HFFc6 (cell line): Measurements from ENCODE around the gene XPNPEP1. TPM values are rescaled to one million over a fixed set of nuclear protein-coding genes. Genes with fewer than 3 reads are reported as not detected.

Experiments
- DNase-seq: peaks from one replicate; pipeline ENCODE4 v3.0.0-alpha.2; 2018
- H3K27ac Mint-ChIP-seq: 2 replicates; pipeline ENCODE4 v1.8.0; 2020; ENCODE audit warnings: mild to moderate bottlenecking, mixed read lengths
- H3K27me3 Mint-ChIP-seq: 2 replicates; pipeline ENCODE4 v1.8.0; 2021; ENCODE audit warnings: mild to moderate bottlenecking, moderate library complexity, mixed read lengths; ENCODE audit not compliant: insufficient read depth
- H3K36me3 Mint-ChIP-seq: 2 replicates; pipeline ENCODE4 v1.8.0; 2021; ENCODE audit warnings: low read depth, mixed read lengths
- H3K4me1 Mint-ChIP-seq: 2 replicates; pipeline ENCODE4 v1.8.0; 2020; ENCODE audit warnings: low read depth, mixed read lengths
- H3K4me3 Mint-ChIP-seq: 2 replicates; pipeline ENCODE4 v1.8.0; 2020; ENCODE audit warnings: mild to moderate bottlenecking, moderate library complexity, mixed read lengths
- H3K9me3 Mint-ChIP-seq: 2 replicates; pipeline ENCODE4 v1.8.0; 2020; ENCODE audit warnings: mild to moderate bottlenecking, mixed read lengths
- CTCF ChIP-seq: fragments of 200-600 bp; sonication (generic); IDR thresholded peaks from 2 replicates; pipeline ENCODE4 v1.5.0; 2021; ENCODE audit warnings: antibody characterized with exemption, mild to moderate bottlenecking
- total RNA-seq, 6 experiments: library from RNA; stranded (reverse); fragmentation: NEBNext Ultra II Directional; extraction: Animal tissue kit (Norgen Biotek cat#: 25700); gene quantifications; 2 replicates in 1 of 6; 3 replicates in 5 of 6; pipeline ENCODE4 v1.2.3, GENCODE V29; 2021

The XPNPEP1 gene
- total RNA-seq, 6 experiments from 2014 or later = 54.1 to 62.7 (median 58.9) TPM

DNA sequence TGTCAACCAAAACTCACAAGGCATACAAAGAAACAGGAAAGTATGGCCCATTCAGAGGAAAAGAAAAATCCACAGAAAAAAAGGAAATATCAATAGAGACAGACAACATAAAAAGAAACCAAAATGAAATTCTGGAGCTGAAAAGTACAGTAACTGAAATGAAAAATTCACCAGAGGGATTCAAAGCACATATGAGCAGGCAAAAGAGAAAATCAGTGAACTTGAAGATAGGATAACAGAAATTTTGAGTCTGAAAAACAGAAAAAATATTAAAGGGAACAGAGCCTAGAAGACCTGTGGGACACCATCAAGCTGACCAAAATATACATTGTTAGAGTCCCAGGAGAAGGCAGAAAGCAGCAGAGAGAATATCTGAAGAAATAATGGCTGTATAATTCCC is 60.6 kb downstream of the XPNPEP1 start:
- Mint-ChIP-seq H3K36me3 (peaks cover 31% of the 10 kb centered on the region), H3K27ac (no peak overlapping the region), H3K4me1 (peaks cover 9% of the 10 kb centered on the region), H3K9me3 (no peaks in the 10 kb centered on the region), H3K27me3 (peaks cover 2% of the 10 kb centered on the region; the same call in 1 of the 2 replicates), H3K4me3 (no peak overlapping the region)
- TF ChIP-seq CTCF = no peak
- no peak for DNase-seq

DNA sequence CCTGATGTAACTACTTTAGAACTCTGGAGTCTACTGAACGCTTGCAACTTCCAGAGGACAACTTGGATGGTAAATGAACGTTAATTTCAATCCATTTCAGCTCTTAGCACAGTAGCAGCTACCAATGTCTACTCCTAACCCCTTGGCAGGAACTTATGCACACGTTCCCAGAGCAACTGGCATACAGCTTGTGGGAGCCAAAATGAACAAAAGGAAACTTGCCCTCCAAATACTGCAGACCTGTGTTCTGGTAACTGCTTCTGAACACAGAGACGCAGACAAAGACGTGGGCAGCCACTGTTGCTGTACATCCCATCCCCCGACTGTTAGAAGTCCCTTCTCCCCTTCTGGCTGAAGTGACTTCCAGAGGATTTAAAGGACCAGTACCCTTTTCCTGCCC is 61.3 kb downstream of the XPNPEP1 start:
- peaks cover 9% of the 10 kb centered on the region for H3K4me1 Mint-ChIP-seq
- H3K9me3 Mint-ChIP-seq = no peaks in the 10 kb centered on the region
- peaks cover 2% of the 10 kb centered on the region; the same call in 1 of the 2 replicates for H3K27me3 Mint-ChIP-seq
- peaks cover 31% of the 10 kb centered on the region for H3K36me3 Mint-ChIP-seq
- H3K4me3 Mint-ChIP-seq = no peak overlapping the region
- no peak for TF ChIP-seq CTCF
- DNase-seq = no peak
- H3K27ac Mint-ChIP-seq = no peak overlapping the region

DNA sequence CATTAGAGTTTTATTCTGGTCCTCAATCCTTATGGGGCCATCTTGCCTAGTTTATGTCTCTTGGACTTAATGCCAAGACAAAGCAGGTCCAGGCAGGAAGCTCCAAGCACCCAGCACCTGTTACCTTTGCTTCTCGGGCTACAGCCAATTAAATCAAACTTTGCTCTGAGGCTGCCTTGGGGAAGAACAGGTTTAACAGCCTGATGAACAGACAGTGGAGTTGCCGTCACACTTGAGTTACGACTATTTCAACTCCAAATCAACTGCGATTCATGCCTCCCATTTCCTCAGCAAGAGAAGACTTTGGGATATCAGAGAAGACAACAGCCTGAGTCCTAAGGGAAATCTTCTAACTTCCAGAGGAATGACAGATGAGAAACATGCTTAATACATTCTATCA is 62.2 kb downstream of the XPNPEP1 start:
- no peak overlapping the region for H3K27ac Mint-ChIP-seq
- peaks cover 2% of the 10 kb centered on the region; the same call in 1 of the 2 replicates for H3K27me3 Mint-ChIP-seq
- H3K9me3 Mint-ChIP-seq = no peaks in the 10 kb centered on the region

DNA sequence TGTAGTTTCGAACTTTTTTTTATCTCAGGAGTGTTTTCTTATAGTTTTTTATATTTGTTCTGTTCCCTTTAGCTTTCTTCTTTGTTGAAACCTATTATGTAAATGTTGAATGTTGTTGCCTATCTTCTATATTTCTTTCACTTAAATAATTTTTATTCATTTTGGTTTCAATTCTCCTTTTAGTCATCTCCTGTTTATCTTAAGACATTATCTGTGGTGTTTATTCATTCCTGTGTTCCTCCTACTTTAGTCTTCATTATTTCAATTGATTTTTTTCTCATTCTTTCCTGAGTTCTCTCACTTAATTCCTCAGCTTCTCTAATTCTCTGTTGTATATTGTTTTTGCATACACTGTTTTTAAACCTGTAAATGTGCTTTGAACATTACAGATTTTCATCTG is 64.1 kb downstream of the XPNPEP1 start:
- DNase-seq = no peak
- H3K27ac Mint-ChIP-seq = no peak overlapping the region
- no peak overlapping the region for H3K4me3 Mint-ChIP-seq
- H3K27me3 Mint-ChIP-seq = no peaks in the 10 kb centered on the region; the same call in 1 of the 2 replicates
- H3K4me1 Mint-ChIP-seq = peaks cover 9% of the 10 kb centered on the region
- H3K36me3 Mint-ChIP-seq = peaks cover 21% of the 10 kb centered on the region
- no peaks in the 10 kb centered on the region for H3K9me3 Mint-ChIP-seq
- no peak for TF ChIP-seq CTCF

More for the DNA sequence above, 62.2 kb downstream of the XPNPEP1 start:
- Mint-ChIP-seq H3K4me1 (peaks cover 9% of the 10 kb centered on the region), H3K36me3 (peaks cover 31% of the 10 kb centered on the region), H3K4me3 (no peak overlapping the region)
- no peak for TF ChIP-seq CTCF
- no peak for DNase-seq

DNA sequence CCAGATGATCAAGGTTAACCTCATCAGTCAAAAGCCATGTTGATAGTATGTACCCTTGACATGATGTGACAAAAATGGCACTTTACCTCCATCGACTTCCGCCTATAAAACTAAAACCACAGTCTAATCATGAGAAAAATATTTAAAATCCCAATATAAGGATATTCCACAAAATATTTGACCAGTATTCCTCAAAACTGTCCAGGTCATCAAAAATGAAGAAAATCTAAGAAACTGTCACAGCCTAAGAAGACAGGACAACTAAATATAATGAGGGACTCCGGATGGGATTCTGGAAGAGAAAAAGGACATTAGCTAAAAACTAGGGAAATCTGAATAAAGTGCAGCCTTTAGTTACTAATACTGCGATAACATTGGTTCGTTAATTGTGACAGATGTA is 67.6 kb downstream of the XPNPEP1 start:
- Mint-ChIP-seq H3K9me3 (no peaks in the 10 kb centered on the region), H3K27me3 (peaks cover 6% of the 10 kb centered on the region), H3K4me3 (no peak overlapping the region), H3K36me3 (peaks cover 7% of the 10 kb centered on the region), H3K27ac (no peak overlapping the region), H3K4me1 (peaks cover 20% of the 10 kb centered on the region)
- no peak for DNase-seq
- TF ChIP-seq CTCF = no peak

DNA sequence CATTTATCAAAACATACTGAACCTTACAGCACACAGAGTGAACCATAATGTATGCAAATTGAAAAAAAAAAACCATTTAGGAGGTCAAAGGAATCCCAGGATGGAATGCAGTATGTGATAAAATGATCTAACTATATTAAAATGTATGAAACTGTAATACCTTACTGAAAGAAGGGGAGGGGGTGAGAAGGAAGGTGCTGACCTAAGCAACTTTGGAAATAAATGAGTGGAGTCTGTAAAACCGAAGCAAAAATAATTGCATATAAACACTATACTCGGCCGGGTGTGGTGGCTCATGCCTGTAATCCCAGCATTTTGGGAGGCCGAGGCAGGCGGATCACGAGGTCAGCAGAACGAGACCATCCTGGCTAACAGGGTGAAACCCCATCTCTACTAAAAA is 69.4 kb downstream of the XPNPEP1 start:
- Mint-ChIP-seq H3K9me3 (no peaks in the 10 kb centered on the region), H3K27ac (no peak overlapping the region), H3K4me3 (no peak overlapping the region), H3K27me3 (peaks cover 12% of the 10 kb centered on the region), H3K4me1 (peaks cover 10% of the 10 kb centered on the region), H3K36me3 (peaks cover 1% of the 10 kb centered on the region; the same call in 1 of the 2 replicates)
- no peak for TF ChIP-seq CTCF
- DNase-seq = no peak
